ENCODE results near the gene TEX54.
"Not testable (repeated sequence)": the region's sequence is repeated elsewhere in the genome, so short reads cannot be mapped to it uniquely, and the experiment has no call there.

TEX54 gene

DNA sequence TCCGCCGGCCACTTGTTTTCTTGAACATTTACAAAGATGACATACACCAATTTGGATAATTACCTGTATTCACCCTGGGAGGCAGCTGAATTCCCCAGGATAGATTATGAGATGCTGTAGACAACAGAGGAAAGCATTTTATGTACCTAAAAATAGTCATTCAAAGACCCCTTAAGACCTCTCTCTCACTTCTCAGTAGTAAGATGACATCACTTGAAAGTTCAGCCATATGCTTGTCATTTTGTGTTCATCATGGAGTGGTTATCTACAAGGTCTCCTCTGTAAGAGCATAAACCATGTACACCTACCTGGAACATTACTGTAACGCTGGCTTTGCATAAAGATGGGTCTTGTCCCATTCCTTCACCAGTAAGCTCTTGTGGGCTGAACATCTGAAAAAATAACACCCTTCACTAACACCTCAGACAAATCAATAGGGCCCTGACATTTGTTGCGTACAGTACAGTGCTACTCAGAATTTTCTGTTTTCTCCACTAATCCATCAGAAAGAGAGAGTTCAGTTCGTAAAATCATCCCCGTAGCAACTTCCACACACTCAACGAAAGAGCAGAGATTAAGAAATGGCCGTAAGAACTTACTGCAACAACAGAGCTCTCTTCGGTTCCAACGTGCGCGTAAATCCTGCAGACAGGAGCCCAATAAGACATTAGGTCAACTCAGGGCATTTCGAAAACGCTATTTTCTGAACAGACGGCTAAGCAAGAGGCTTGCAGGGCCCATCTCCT lies 22.4 kb upstream of the TEX54 start:
- DNase-seq: no peak

DNA sequence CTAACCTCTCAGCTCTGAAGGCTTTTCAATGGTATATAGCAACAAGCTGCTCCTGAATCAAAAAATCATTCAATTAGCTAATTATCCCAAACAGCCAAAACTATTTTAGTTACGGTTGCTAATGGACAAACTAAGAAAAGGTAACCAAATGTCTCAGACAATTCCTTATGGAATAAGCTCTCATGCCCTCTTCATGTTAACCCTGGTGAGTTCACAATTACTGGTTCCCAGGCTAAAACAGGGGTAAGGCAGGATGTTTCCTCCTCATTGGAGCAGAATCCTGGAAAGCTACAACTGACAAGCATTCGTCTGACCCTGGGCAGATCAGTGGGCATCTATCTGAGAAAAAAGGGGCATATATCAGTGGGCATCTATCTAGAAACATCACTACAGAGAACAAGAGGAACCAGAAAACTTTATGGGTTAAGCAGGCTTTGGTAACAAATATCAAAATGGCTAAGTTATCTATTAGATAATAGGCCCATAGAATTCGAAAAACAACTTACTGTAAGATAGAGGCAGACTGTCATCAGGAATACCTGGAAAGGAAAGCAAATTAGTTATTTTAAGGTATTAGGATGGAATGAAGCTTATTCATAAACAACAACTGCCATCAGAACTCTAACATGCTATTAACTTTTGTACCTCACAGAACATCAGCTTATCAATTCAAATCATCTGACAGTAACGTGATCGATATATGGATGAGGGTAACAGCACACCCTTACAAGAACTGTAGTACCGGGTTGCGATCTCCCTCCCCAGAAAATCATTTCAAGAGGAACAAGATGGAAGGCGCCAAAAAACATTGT lies 21.6 kb upstream of the TEX54 start:
- no peak for DNase-seq

DNA sequence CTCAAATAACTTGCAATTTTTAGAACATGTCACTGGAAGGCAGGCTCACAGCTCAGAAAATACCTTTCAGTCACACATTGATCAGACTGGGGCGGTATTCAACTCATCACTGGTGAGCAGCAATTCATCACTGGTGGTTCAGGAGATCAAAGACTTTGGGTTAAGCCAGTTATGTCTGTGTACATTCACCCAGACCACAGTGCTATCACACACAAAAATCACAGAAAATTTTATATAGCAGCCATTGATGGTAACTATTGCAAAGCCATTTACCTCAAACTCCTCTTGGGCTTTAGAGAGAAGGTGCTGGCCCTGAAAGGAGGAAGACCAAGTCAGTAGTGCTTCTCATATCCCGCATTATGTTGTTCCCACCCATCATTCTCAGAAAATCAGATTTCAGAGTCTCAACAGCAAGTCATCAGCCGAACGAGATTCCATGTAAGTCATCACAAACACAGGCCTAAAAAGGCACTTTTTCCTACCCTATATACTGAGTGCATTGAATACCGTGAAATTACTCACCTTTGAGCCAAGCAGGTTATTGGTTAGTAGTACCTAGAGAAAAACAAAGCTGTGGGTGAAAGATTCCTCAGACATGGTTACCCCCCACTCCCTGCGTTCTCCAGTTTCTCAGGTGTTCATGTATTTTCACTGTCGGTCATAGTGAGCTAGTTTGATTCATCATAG lies 20.8 kb upstream of the TEX54 start:
- no peak for DNase-seq

DNA sequence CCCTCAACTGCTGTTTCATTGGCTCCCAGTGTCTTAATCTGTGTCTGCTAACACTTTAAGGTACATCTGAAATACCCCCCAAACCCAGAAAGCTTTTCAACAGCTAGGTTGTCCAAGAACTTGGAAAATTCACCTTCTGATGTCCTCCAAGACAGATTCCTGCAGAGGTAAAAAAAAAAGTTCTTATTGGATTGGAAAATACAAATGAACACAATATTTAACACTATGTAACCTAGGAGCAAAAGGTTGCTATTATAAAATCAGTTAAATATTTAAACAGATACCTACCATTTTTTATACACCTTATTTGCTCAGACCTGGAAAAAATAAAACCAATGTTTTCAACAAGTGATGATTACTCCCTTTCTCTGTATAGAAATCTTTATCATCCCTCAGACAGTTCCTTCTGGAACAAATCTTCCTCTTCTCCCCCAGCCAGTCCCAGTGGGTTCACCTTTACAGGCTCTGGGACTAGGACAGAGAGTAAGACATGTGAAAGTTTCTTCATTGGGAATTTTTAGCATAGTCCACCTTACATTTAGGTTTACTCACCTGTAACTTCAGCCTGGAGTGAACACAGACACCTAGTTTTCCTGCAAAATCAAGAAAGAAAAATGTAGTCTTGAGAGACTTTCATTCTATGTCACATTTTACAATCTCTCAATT lies 20.0 kb upstream of the TEX54 start:
- DNase-seq: no peak

DNA sequence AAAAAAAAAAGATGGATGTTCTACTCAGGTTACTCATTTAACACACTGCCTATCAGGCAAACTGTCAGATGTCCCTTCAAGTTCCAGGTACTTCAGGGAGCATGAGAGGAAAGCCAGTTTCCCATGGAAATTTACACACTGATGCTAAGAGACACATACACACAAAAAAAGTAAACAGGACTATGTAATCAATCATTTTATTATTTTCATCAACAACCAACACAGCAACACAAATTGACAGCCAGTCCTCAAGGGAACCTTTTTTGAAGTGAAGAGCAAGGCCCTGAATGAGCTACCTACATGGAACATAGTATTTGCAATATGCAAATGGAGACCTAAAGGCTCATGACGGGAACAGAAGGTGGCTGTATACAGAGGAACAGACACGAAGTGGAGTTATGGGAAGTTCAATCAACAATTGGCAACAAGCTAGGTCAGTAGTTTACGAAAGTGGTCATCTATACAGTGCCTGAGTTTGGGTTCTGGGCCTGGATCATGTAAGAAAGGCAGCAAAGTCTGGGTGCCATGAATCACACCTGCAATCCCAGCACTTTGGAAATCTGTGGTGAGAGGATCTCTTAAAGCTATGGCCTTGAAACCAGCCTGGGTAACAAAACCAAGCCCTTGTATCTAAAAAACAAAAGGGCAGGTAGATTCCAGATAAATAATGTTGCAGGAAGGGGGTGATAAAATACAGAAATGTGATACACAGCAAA lies 19.3 kb upstream of the TEX54 start:
- no peak for DNase-seq

DNA sequence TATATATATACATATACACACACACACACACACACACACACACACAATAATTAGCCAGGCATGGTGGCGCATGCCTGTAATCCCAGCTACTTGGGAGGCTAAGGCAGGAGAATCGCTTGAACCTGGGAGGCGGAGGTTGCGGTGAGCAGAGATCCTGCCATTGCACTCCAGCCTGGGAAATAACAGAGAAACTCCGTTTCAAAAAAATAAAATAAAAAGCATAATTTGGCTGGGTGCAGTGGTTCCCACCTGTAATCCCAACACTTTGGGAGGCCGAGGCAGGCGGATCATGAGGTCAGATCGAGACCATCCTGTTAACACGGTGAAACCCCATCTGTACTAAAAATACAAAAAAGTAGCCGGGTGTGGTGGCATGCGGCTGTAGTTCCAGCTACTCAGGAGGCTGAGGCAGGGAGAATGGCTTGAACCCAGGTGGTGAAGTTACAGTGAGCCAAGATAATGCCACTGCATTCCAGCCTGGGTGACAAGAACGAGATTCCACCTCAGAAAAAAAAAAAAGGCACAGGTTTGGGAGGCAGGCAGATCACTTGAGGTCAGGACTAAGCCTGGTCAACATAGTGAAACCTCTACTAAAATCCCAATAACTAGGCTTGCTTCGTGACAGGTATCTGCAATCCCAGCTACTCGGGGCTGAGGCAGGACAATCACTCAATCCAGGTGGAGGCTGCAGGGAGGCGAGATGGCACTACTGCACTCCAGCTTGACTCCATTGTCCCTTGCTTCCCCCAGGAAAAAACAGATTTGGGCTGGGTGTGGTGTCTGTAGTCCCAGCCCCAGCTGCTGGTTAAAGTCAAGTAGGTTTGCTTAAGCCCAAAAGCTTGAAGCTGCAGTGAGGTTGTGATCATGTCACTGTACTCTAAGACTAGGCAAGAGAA lies 18.5 kb upstream of the TEX54 start:
- no peak for DNase-seq

DNA sequence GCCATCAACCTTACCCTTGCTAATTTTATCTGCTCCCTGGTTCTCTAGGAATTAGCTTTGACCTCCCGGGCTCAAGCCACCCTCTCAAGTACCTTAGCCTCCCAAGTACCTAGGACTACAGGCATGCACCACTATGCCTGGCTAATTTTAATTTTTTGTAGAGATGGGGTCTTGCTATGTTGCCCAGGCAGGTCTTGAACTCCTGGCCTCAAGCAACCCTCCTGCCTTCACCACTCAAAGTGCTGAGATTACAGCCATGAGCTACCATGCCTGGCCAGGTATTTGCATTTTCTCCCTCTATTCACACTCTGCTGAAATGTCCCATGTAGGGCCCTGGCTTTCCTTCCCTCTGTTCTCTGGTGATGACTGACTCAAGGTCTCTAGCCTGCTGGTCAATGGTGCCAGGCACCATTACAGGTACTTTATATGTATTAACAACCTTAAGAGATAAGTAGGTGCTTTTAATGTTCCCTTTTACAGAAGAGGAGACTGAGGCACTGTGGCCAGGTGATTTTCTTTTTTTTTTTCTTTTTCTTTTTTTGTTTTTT lies 15.2 kb upstream of the TEX54 start:
- DNase-seq: no peak

DNA sequence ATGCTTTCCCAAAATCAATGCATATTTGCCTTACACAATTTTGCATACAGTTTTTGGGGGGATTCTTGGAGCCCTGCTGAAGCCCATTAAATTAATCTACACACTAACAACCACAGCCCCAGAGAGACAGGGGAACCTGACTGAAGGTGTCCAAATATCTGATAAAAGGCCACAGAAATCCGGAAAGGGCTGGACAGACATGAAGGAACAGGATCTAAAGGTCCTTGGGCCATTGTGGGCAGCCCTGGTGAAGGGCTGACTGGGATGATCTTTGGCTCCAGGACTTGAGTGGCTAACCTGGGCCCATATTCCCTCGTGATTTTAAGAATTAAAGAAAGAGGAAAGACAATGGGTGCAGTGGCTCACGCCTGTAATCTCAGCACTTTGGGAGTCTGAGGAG lies 13.5 kb upstream of the TEX54 start:
- DNase-seq: no peak

- no peak for DNase-seq
Measured at GRCh38 chr11:62844154-62844553, 11.5 kb upstream of the TEX54 start.

DNA sequence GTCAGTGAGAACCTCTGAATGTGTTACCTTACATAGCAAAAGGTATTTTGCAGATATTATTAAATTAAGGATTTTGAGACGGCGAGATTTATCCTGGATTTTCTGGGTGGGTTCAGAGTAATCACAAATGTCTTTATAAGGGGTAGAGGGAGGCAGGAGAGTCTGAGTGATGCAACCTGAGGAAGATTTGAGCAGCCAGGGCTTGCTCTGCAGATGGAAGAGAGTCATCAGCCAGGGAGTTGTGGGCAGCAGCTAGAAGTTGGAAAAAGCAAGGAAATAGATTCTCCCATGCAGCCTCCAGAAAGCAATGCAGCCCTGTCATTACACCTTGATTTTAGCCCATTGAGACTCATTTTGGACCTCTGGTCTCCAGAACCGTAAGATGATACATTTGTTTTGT lies 10.8 kb upstream of the TEX54 start:
- DNase-seq: no peak

GRCh38 chr11:62842891-62843290 lies 10.2 kb upstream of the TEX54 start:
- not testable (repeated sequence) for DNase-seq

DNA sequence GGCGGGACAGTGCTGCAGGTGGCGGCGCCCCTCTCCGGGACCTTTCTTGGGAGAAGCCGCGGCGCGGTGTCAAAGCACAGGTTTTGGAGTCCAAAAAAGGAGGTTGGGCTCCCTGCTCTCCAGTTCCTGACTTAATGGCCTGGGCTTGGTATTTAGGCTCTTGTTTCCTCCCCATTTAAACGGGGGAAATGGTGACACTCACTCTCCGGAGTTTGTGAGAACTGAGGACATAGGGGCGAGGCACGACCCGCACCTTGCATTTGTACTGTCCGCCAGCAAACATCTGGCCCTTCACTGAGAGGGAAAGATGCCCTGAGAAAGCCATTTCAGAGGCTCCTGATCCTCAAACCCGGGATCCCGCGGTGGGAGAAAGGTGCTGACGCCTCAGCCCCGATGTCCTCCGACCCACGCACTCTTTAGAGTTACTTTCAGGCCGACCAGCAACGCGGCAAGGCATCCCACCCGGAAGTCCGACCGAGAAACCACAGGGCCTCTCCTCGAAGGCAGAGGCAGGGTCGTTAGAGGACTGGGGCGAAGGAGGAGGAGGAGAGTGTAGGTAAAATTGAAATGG lies 9.6 kb upstream of the TEX54 start:
- no peak for DNase-seq

DNA sequence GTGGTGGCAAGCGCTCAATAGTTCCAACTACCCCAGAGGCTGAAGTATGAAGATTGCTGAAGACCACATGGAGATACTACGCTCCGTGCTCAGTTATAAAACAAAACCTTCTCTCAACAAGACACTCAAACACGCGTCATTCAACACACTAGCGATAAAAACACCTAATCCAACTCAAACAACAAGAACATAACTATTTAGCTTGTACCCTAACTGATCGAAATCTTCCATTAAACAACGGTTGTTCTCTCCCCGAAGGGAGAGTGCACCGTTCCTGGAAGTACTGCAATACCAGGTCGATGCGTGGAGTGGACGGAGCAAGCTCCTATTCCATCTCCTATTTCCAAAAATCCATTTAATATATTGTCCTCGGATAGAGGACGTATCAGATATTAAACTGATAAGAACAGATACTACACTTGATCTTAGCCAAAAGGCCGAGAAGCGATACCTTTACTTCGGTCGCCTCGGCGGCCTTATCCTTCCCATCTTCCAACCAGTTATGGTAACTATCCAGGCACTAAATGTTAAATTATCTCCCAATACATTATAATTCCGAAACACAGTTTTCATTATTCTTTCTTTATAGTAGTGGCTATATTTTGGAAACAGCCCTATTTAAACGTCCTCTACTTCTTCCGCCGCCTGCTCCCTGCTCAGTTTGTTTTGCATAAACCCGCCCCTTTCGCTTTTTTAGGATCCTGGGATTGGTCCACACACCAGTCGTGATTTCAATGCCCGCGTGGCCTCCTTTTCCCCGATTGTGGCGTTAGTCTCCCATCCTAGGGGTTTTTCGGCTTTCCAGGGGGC lies 8.9 kb upstream of the TEX54 start:
- peak; percentile 99 for DNase-seq

- DNase-seq: not testable (repeated sequence)
Measured at GRCh38 chr11:62840721-62841360, 8.2 kb upstream of the TEX54 start.

DNA sequence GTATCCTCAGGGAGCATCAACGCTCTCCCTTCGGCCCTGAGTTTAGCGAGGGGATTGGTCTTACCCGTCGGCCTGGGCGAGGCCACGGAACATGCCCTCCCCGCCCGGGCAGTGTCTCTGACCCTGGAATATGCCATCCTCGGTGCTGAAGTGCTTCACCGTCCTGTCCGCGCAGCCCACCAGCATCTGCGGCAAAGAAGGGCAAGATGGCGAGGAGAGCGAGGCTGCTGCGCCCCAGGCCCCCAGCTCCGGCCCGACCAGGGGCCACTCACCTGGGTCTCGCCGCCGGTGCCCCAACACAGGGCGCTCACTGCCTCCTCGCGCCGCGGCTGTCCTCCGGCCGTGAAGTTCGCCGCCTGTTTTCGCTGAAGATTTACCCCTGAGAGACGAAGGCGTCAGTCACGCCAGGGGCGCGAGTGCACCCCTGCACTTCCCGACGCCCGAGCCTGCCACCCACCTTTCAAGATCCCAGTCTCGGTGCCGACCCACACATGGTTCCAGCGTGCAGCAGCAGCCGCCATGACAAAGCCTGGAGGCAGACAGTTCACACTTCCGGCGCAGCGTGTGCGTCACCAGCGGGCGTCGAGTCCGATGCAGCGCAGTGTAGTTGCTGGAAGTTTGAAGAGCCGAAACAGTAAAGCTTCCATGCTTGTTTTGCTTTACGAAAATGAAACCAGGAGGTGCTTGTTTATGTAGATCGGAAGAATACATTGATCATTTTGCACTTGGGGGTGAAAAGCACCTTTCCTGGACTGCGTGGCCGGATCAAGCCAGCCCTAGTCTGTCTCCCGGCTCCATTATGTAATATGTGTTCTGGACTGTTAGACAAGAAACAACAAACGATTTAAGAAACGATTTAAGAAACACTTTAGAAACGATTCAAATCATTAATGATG lies 6.7 kb upstream of the TEX54 start, which contains the start of gene WDR74:
Gene WDR74, minus strand, starts transcription at position 541 of the 896 bp plus-strand sequence. Its CDS starts 20 bp downstream, at position 521.
- DNase-seq: peak; percentile 40

- no peak for DNase-seq
Measured at GRCh38 chr11:62835336-62835735, 2.7 kb upstream of the TEX54 start.

- DNase-seq: peak; percentile 94
Measured at GRCh38 chr11:62831520-62832335, 913 bp downstream of the TEX54 start, which contains the start of gene STX5. Gene STX5, minus strand, starts transcription at chr11:62832051. Its CDS starts 808 bp downstream, at chr11:62831243.
